H9 (cell line): ENCODE results near the gene GRB14. TPM values are rescaled to one million over a fixed set of nuclear protein-coding genes. Genes with fewer than 3 reads are reported as not detected.

Experiments
- DNase-seq: peaks from one replicate; pipeline ENCODE4 v3.0.0-alpha.2; 2017
- H2AFZ ChIP-seq: one replicate; pipeline ENCODE4 v1.6.1; 2013; ENCODE audit warnings: mild to moderate bottlenecking, low read length, control low read depth, moderate library complexity
- H2AK5ac ChIP-seq: 2 replicates; pipeline ENCODE4 v1.6.1; 2013; ENCODE audit warnings: low read length, control low read depth, mixed read lengths; ENCODE audit not compliant: insufficient read length
- H2BK120ac ChIP-seq: one replicate; pipeline ENCODE4 v1.6.1; 2013; ENCODE audit warnings: low read depth, mild to moderate bottlenecking, low read length, control low read depth, inconsistent platforms; ENCODE audit not compliant: poor library complexity, severe bottlenecking
- H2BK12ac ChIP-seq: 2 replicates; pipeline ENCODE4 v1.6.1; 2013; ENCODE audit warnings: low read length, control low read depth, mixed read lengths, low read depth; ENCODE audit not compliant: insufficient read length
- H2BK15ac ChIP-seq: 2 replicates; pipeline ENCODE4 v1.6.1; 2013; ENCODE audit warnings: low read depth, low read length, control low read depth
- H2BK20ac ChIP-seq: one replicate; pipeline ENCODE4 v1.6.1; 2013; ENCODE audit warnings: low read depth, mild to moderate bottlenecking, low read length, control low read depth, inconsistent platforms; ENCODE audit not compliant: poor library complexity, severe bottlenecking
- H2BK5ac ChIP-seq: 2 replicates; pipeline ENCODE4 v1.6.1; 2013; ENCODE audit warnings: low read length, control low read depth, mixed read lengths; ENCODE audit not compliant: insufficient read length
- H3K14ac ChIP-seq: 2 replicates; pipeline ENCODE4 v1.6.1; 2013; ENCODE audit warnings: low read length, control low read depth; ENCODE audit not compliant: insufficient read depth
- H3K18ac ChIP-seq: 2 replicates; pipeline ENCODE4 v1.6.1; 2013; ENCODE audit warnings: low read depth, mild to moderate bottlenecking, mixed read lengths, low read length, control low read depth; ENCODE audit not compliant: insufficient read length
- H3K23ac ChIP-seq: 2 replicates; pipeline ENCODE4 v1.6.1; 2013; ENCODE audit warnings: low read length, control low read depth, mixed read lengths, low read depth; ENCODE audit not compliant: insufficient read length
- H3K23me2 ChIP-seq: 2 replicates; pipeline ENCODE4 v1.6.1; 2013; ENCODE audit warnings: low read depth, mild to moderate bottlenecking, mixed read lengths, low read length, control low read depth; ENCODE audit not compliant: insufficient read length, poor library complexity, severe bottlenecking
- H3K27ac ChIP-seq: 2 replicates; pipeline ENCODE4 v1.5.1; 2013; ENCODE audit warnings: low read length, control low read depth, mixed read lengths, low read depth; ENCODE audit not compliant: insufficient read length
- H3K27me3 ChIP-seq: 2 replicates; pipeline ENCODE4 v1.6.1; 2013; ENCODE audit warnings: low read length, control low read depth, inconsistent platforms; ENCODE audit not compliant: insufficient read depth
- H3K4ac ChIP-seq: 2 replicates; pipeline ENCODE4 v1.6.1; 2013; ENCODE audit warnings: low read depth, mild to moderate bottlenecking, control low read depth, inconsistent platforms, low read length, moderate library complexity
- H3K4me1 ChIP-seq: 2 replicates; pipeline ENCODE4 v1.6.1; 2013; ENCODE audit warnings: low read length, control low read depth, inconsistent platforms; ENCODE audit not compliant: insufficient read depth
- H3K4me2 ChIP-seq: 2 replicates; pipeline ENCODE4 v1.6.1; 2013; ENCODE audit warnings: low read length, control low read depth, mixed read lengths; ENCODE audit not compliant: insufficient read length, insufficient read depth
- H3K56ac ChIP-seq: 2 replicates; pipeline ENCODE4 v1.6.1; 2013; ENCODE audit warnings: low read depth, mild to moderate bottlenecking, mixed read lengths, low read length, control low read depth; ENCODE audit not compliant: insufficient read length
- H3K79me1 ChIP-seq: 2 replicates; pipeline ENCODE4 v1.6.1; 2013; ENCODE audit warnings: low read depth, mild to moderate bottlenecking, moderate library complexity, low read length, control low read depth, inconsistent platforms; ENCODE audit not compliant: insufficient read depth, poor library complexity, severe bottlenecking
- H3K79me2 ChIP-seq: 2 replicates; pipeline ENCODE4 v1.6.1; 2013; ENCODE audit warnings: low read length, control low read depth, inconsistent platforms; ENCODE audit not compliant: insufficient read depth
- H3K9ac ChIP-seq: 2 replicates; pipeline ENCODE4 v1.6.1; 2013; ENCODE audit warnings: low read length, control low read depth, mixed read lengths; ENCODE audit not compliant: insufficient read length; ENCODE audit errors: extremely low read depth
- H3K9me3 ChIP-seq: one replicate; pipeline ENCODE4 v1.6.1; 2013; ENCODE audit warnings: low read depth, low read length, inconsistent platforms; ENCODE audit not compliant: control insufficient read depth
- H3T11ph ChIP-seq: one replicate; pipeline ENCODE4 v1.6.1; 2013; ENCODE audit warnings: mild to moderate bottlenecking, low read length, control low read depth, inconsistent platforms
- H4K20me1 ChIP-seq: one replicate; pipeline ENCODE4 v1.6.1; 2013; ENCODE audit not compliant: control insufficient read depth, insufficient read length, insufficient read depth
- H4K5ac ChIP-seq: 2 replicates; pipeline ENCODE4 v1.6.1; 2013; ENCODE audit warnings: low read depth, mild to moderate bottlenecking, mixed read lengths, low read length, control low read depth; ENCODE audit not compliant: insufficient read length
- H4K8ac ChIP-seq: replicated peaks from 2 replicates; pipeline ENCODE4 v1.6.1; 2013; ENCODE audit warnings: low read length, control low read depth, mixed read lengths, low read depth; ENCODE audit not compliant: insufficient read length
- H4K91ac ChIP-seq: 2 replicates; pipeline ENCODE4 v1.6.1; 2013; ENCODE audit warnings: low read depth, mild to moderate bottlenecking, moderate library complexity, mixed read lengths, low read length, control low read depth; ENCODE audit not compliant: insufficient read length
- H3K27ac Mint-ChIP-seq, 3 experiments: 2 replicates in 2 of 3; 3 replicates in 1 of 3; pipeline ENCODE4 v1.8.0; 2020 to 2021; ENCODE audit warnings: mixed read lengths in 3 of 3, mild to moderate bottlenecking in 1 of 3, moderate library complexity in 1 of 3
- H3K27me3 Mint-ChIP-seq: 2 replicates; pipeline ENCODE4 v1.8.0; 2021; ENCODE audit warnings: low read depth, mild to moderate bottlenecking, moderate library complexity, mixed read lengths
- H3K36me3 Mint-ChIP-seq, 3 experiments: 2 replicates in 2 of 3; 3 replicates in 1 of 3; pipeline ENCODE4 v1.8.0; 2020 to 2021; ENCODE audit warnings: low read depth in 3 of 3, mixed read lengths in 3 of 3; ENCODE audit not compliant: insufficient read depth in 1 of 3
- H3K4me1 Mint-ChIP-seq, 2 experiments: 2 replicates each; pipeline ENCODE4 v1.8.0; 2020; ENCODE audit warnings: mixed read lengths in 2 of 2
- H3K4me3 Mint-ChIP-seq, 2 experiments: 2 replicates in 1 of 2; 3 replicates in 1 of 2; pipeline ENCODE4 v1.8.0; 2020 to 2021; ENCODE audit warnings: mild to moderate bottlenecking in 2 of 2, mixed read lengths in 2 of 2, moderate library complexity in 1 of 2
- H3K9me3 Mint-ChIP-seq, 2 experiments: 2 replicates in 1 of 2; 3 replicates in 1 of 2; pipeline ENCODE4 v1.8.0; 2020; ENCODE audit warnings: mild to moderate bottlenecking in 2 of 2, mixed read lengths in 2 of 2, moderate library complexity in 1 of 2
- WGBS: extraction: QIAGEN DNeasy Blood & Tissue Kit; methylation state at CpG from one replicate; pipeline ENCODE4 v1.1.7; 2013; ENCODE audit warnings: missing lambda C conversion rate, low lambda C conversion rate, mixed read lengths; ENCODE audit not compliant: insufficient read length; ENCODE audit errors: extremely low coverage; 5-methylcytosine and 5-hydroxymethylcytosine counted together
- total RNA-seq: library from RNA; stranded (reverse); gene quantifications from 2 replicates; pipeline ENCODE4 v1.2.1, GENCODE V29; 2021
- TF ChIP-seq, protein P1 (sequence below): fragments of 200-600 bp; sonication (generic); conservative IDR thresholded peaks from 3 replicates; pipeline ENCODE4 v1.8.0; 2021; ENCODE audit warnings: antibody characterized with exemption, mild to moderate bottlenecking

GRB14 gene
- total RNA-seq, 1 experiment from 2014 or later, result 7.6 TPM

DNA sequence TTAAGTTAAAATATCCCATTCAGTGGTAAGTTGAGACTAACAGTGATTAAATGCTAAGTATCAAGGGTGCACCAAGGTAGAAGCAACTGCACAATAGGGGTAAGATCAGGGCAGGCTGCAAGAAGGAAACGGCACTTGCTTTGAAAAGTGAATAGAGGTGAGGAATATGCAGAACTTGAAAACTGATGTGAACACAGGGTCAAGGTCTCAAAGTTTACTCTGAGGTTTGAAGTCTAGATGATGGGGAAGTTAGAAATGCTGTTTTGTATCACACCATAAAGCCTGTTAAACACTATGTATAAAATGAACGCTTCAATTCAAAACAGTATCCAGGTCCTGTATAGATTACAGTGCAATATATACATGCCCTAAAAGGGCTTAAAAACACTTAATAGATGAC, 50.8 kb downstream of the GRB14 start:
- H3K27ac Mint-ChIP-seq, result no peak overlapping the region
- no peaks in the 10 kb centered on the region for H3K36me3 Mint-ChIP-seq
- no CpG with 5 or more reads among the region's 2 CpGs for WGBS

More for the DNA sequence above, 50.8 kb downstream of the GRB14 start:
- Histone ChIP-seq H2BK20ac (no peak overlapping the region), H2BK12ac (no peak overlapping the region), H3K4me2 (no peak overlapping the region), H3T11ph (no peak overlapping the region), H3K23ac (no peak overlapping the region), H3K56ac (no peak overlapping the region), H3K9me3 (no peaks in the 10 kb centered on the region), H3K79me2 (no peaks in the 10 kb centered on the region), H3K23me2 (no peaks in the 10 kb centered on the region), H4K5ac (no peak overlapping the region), H3K9ac (no peak overlapping the region), H3K79me1 (no peaks in the 10 kb centered on the region), H4K8ac (no peak overlapping the region), H3K4ac (no peak overlapping the region), H3K4me1 (no peaks in the 10 kb centered on the region), H3K18ac (no peak overlapping the region), H2BK15ac (no peak overlapping the region), H2BK5ac (no peak overlapping the region), H3K27me3 (no peaks in the 10 kb centered on the region), H4K91ac (no peak overlapping the region), H4K20me1 (no peaks in the 10 kb centered on the region), H3K14ac (no peak overlapping the region), H2BK120ac (no peak overlapping the region), H2AFZ (no peak overlapping the region), H3K27ac (no peak overlapping the region), H2AK5ac (no peak overlapping the region)
- TF ChIP-seq, protein P1, sequence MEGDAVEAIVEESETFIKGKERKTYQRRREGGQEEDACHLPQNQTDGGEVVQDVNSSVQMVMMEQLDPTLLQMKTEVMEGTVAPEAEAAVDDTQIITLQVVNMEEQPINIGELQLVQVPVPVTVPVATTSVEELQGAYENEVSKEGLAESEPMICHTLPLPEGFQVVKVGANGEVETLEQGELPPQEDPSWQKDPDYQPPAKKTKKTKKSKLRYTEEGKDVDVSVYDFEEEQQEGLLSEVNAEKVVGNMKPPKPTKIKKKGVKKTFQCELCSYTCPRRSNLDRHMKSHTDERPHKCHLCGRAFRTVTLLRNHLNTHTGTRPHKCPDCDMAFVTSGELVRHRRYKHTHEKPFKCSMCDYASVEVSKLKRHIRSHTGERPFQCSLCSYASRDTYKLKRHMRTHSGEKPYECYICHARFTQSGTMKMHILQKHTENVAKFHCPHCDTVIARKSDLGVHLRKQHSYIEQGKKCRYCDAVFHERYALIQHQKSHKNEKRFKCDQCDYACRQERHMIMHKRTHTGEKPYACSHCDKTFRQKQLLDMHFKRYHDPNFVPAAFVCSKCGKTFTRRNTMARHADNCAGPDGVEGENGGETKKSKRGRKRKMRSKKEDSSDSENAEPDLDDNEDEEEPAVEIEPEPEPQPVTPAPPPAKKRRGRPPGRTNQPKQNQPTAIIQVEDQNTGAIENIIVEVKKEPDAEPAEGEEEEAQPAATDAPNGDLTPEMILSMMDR, result no peak
- Mint-ChIP-seq H3K4me3 (no peak overlapping the region), H3K27me3 (no peaks in the 10 kb centered on the region), H3K4me1 (no peaks in the 10 kb centered on the region), H3K9me3 (no peaks in the 10 kb centered on the region)
- no peak for DNase-seq
